Measurements from ENCODE around the gene URI1. TPM values are rescaled to one million over a fixed set of nuclear protein-coding genes. Genes with fewer than 3 reads are reported as not detected.

URI1 gene
- total RNA-seq, 1 donor from 2014 or later, result 90.8 TPM

- no peak for DNase-seq
Observed at GRCh38 chr19:29971648-29972047, 29.6 kb downstream of the URI1 start.

GRCh38 chr19:29974701-29975100 is 32.7 kb downstream of the URI1 start:
- DNase-seq, result no peak

- DNase-seq, result no peak
Observed at GRCh38 chr19:29976151-29976943, 34.3 kb downstream of the URI1 start.

- no peak for DNase-seq
Observed at GRCh38 chr19:29978080-29978479, 36.0 kb downstream of the URI1 start.

GRCh38 chr19:29983568-29983967 is 41.5 kb downstream of the URI1 start:
- DNase-seq, result no peak

GRCh38 chr19:29985196-29985595 is 43.2 kb downstream of the URI1 start:
- no peak for DNase-seq

- DNase-seq, result no peak
Observed at GRCh38 chr19:29988351-29988750, 46.3 kb downstream of the URI1 start.

- no peak for DNase-seq
Observed at GRCh38 chr19:29992233-29992867, 50.3 kb downstream of the URI1 start.

- DNase-seq, result no peak
Observed at GRCh38 chr19:29999490-29999889, 57.5 kb downstream of the URI1 start.

- no peak for DNase-seq
Observed at GRCh38 chr19:30000862-30001261, 58.8 kb downstream of the URI1 start.

- DNase-seq, result no peak
Observed at GRCh38 chr19:30001301-30001700, 59.3 kb downstream of the URI1 start.

GRCh38 chr19:30001791-30002190 is 59.8 kb downstream of the URI1 start:
- no peak for DNase-seq

- no peak for DNase-seq
Observed at GRCh38 chr19:30003866-30004265, 61.8 kb downstream of the URI1 start.

- DNase-seq, result no peak
Observed at GRCh38 chr19:30004403-30004802, 62.4 kb downstream of the URI1 start.

- no peak for DNase-seq
Observed at GRCh38 chr19:30006207-30006606, 64.2 kb downstream of the URI1 start.

GRCh38 chr19:30008169-30008568 is 66.1 kb downstream of the URI1 start:
- no peak for DNase-seq

- no peak for DNase-seq
Observed at GRCh38 chr19:30009013-30009412, 67.0 kb downstream of the URI1 start.

GRCh38 chr19:30011051-30011578 is 69.1 kb downstream of the URI1 start:
- no peak for DNase-seq

GRCh38 chr19:30014770-30015169 is 72.7 kb downstream of the URI1 start:
- DNase-seq, result no peak

GRCh38 chr19:30017172-30017571 is 75.1 kb downstream of the URI1 start:
- DNase-seq, result no peak

- no peak for DNase-seq
Observed at GRCh38 chr19:30020189-30020588, 78.2 kb downstream of the URI1 start.

GRCh38 chr19:30022659-30023058 is 80.6 kb downstream of the URI1 start:
- no peak for DNase-seq

GRCh38 chr19:30023330-30023729 is 81.3 kb downstream of the URI1 start:
- DNase-seq, result no peak

- DNase-seq, result no peak
Observed at GRCh38 chr19:30024091-30024490, 82.1 kb downstream of the URI1 start.
